ENCODE data around the gene PTPRN. TPM values are rescaled to one million over a fixed set of nuclear protein-coding genes. Genes with fewer than 3 reads are reported as not detected.
A peak's percentile ranks its signal among the peaks of the same experiment; 100 is the strongest.

Gene PTPRN
- total and polyA plus RNA-seq, 2 of the 8 experiments (the other 6 are each of a cell fraction or from before 2014, with no cell fraction given): 5.4 to 8.2 TPM

DNA sequence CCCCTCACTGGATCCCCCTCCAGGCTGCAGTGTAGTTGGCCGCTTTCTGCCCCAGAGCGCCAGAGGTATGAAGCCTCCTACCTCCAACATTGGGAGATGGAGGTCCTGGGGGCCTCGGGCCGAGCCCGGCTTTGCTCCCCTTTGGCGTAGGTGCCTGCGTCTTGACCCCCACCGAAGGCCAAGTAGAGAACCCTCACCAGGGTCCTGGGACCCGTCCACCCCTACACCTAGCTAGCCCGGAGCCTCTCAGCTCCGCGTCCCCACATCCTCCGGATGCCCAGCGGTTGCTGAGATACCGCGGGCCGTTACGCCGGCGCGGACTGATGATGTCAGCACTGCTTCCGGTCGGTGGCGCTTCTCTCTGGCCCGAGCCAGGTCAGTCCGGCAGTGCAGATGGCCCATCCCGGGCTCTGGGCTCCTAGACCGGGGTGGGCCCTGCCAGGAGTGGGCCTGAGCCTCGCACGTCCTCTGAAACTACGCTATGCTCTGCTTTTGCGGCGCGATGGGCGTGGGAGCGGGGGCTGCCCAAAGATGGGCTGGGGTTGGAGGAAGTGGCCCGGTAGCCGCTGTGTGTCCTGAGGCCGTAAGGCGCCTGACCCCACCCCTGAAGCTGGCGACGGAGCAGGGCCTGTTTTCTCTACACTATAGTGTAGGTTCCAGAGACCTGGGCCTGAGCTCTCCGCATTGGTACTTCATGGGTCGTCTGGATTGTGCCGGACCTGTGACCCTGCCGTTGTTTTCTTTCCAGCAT, 63.9 kb downstream of the PTPRN start, which contains the start of the genes GLB1L and STK16 (continued):
- TF ChIP-seq CBX8 (IDR thresholded peaks at IDR 0.05; ENCODE audit: borderline replicate concordance, low read depth, low read length) (no peak), FOSL1 (IDR thresholded peaks at IDR 0.05; ENCODE audit: insufficient read depth, low read depth, low read length) (no peak), USF2 (IDR thresholded peaks at IDR 0.05; ENCODE audit: low read length) (no peak), PHF8 (conservative IDR thresholded peaks at IDR 0.05; ENCODE audit: low read depth, low read length) (peak; percentile 96), CHD2 (IDR thresholded peaks at IDR 0.05; ENCODE audit: low read length) (0 out of 2 replicates have a peak, but pooled peaks have one; percentile 15), SUZ12 (IDR thresholded peaks at IDR 0.05; ENCODE audit: low read length) (no peak), KDM5A (IDR thresholded peaks at IDR 0.05; ENCODE audit: low read length) (peak; percentile 76), POU5F1 (IDR thresholded peaks at IDR 0.05; ENCODE audit: low read depth, low read length) (no peak), CREB1 (IDR thresholded peaks at IDR 0.05) (peak; percentile 97), BACH1 (IDR thresholded peaks at IDR 0.05; ENCODE audit: low read length) (no peak), NANOG (IDR thresholded peaks at IDR 0.05; ENCODE audit: insufficient read depth, low read depth, low read length, poor library complexity, severe bottlenecking) (no peak), TCF12 (IDR thresholded peaks at IDR 0.05; ENCODE audit: low read depth, low read length) (0 out of 2 replicates have a peak, but pooled peaks have one; percentile 27), RFX5 (IDR thresholded peaks at IDR 0.05; ENCODE audit: borderline replicate concordance, low read depth, low read length) (no peak), TBP (IDR thresholded peaks at IDR 0.05; ENCODE audit: low read depth, low read length) (peak; percentile 90), POLR2A (IDR thresholded peaks at IDR 0.05; ENCODE audit: control extremely low read depth in 1 of 2, low read depth in 2 of 2, low read length in 2 of 2) (peak in 1 of 2 experiments; percentile 91; a peak in 2 of 3 replicates), TAF1 (IDR thresholded peaks at IDR 0.05; ENCODE audit: low read depth, low read length) (peak; percentile 96)
- TF ChIP-seq, protein P1, sequence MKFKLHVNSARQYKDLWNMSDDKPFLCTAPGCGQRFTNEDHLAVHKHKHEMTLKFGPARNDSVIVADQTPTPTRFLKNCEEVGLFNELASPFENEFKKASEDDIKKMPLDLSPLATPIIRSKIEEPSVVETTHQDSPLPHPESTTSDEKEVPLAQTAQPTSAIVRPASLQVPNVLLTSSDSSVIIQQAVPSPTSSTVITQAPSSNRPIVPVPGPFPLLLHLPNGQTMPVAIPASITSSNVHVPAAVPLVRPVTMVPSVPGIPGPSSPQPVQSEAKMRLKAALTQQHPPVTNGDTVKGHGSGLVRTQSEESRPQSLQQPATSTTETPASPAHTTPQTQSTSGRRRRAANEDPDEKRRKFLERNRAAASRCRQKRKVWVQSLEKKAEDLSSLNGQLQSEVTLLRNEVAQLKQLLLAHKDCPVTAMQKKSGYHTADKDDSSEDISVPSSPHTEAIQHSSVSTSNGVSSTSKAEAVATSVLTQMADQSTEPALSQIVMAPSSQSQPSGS (IDR thresholded peaks at IDR 0.05; ENCODE audit: low read length): no peak
